A204.1 (cell line): Measurements from ENCODE around the gene ATM.

Experiments used
- FAIRE-seq: peaks from 2 replicates; lab custom pipeline; 2012; peaks lifted over from hg19 to GRCh38; lab: Jason Lieb, UNC

ATM gene

GRCh38 chr11:108222574-108223347 is at the start of gene ATM, which contains the start of gene NPAT:
Gene ATM, plus strand, starts transcription at chr11:108223067. Its CDS starts 4,558 bp downstream, at chr11:108227625.
Gene NPAT, minus strand, starts transcription at chr11:108222638. Its CDS starts 102 bp downstream, at chr11:108222536.
- peak; percentile 98 for FAIRE-seq

GRCh38 chr11:108177570-108177969 is 45.3 kb upstream of the ATM start:
- no peak for FAIRE-seq

GRCh38 chr11:108193725-108194124 is 29.1 kb upstream of the ATM start:
- FAIRE-seq: no peak

- FAIRE-seq: no peak
Measured at GRCh38 chr11:108196901-108197300, 26.0 kb upstream of the ATM start.

- no peak for FAIRE-seq
Measured at GRCh38 chr11:108197351-108197750, 25.5 kb upstream of the ATM start.

- no peak for FAIRE-seq
Measured at GRCh38 chr11:108198833-108199232, 24.0 kb upstream of the ATM start.

GRCh38 chr11:108199446-108200321 is 23.2 kb upstream of the ATM start:
- FAIRE-seq: no peak

GRCh38 chr11:108203075-108203474 is 19.8 kb upstream of the ATM start:
- no peak for FAIRE-seq

GRCh38 chr11:108204376-108204775 is 18.5 kb upstream of the ATM start:
- no peak for FAIRE-seq

- no peak for FAIRE-seq
Measured at GRCh38 chr11:108204929-108205499, 17.9 kb upstream of the ATM start.

GRCh38 chr11:108206171-108206570 is 16.7 kb upstream of the ATM start:
- no peak for FAIRE-seq

- no peak for FAIRE-seq
Measured at GRCh38 chr11:108206969-108207682, 15.7 kb upstream of the ATM start.

GRCh38 chr11:108207683-108208060 is 15.2 kb upstream of the ATM start:
- FAIRE-seq: no peak

- no peak for FAIRE-seq
Measured at GRCh38 chr11:108210441-108210840, 12.4 kb upstream of the ATM start.

- no peak for FAIRE-seq
Measured at GRCh38 chr11:108213784-108214183, 9.1 kb upstream of the ATM start.

- no peak for FAIRE-seq
Measured at GRCh38 chr11:108216988-108217387, 5.9 kb upstream of the ATM start.

- FAIRE-seq: no peak
Measured at GRCh38 chr11:108218455-108218854, 4.4 kb upstream of the ATM start.

GRCh38 chr11:108218912-108219783 is 3.7 kb upstream of the ATM start:
- no peak for FAIRE-seq

GRCh38 chr11:108220721-108221336 is 2.0 kb upstream of the ATM start:
- FAIRE-seq: no peak

- no peak for FAIRE-seq
Measured at GRCh38 chr11:108221371-108221770, 1.5 kb upstream of the ATM start.
